Kidney epithelial cell (primary cell): ENCODE measurements around the gene RET. TPM values are rescaled to one million over a fixed set of nuclear protein-coding genes. Genes with fewer than 3 reads are reported as not detected.

Experiments used
- DNase-seq: peaks from one replicate; pipeline ENCODE4 v3.0.0-alpha.2; 2010; ENCODE audit warnings: low read depth
- H3K27me3 ChIP-seq: 2 replicates; pipeline ENCODE4 v1.6.0; 2011; ENCODE audit warnings: low read length; ENCODE audit not compliant: control insufficient read depth, insufficient read depth
- H3K36me3 ChIP-seq: 2 replicates; pipeline ENCODE4 v1.5.1; 2011; ENCODE audit warnings: low read length; ENCODE audit not compliant: control insufficient read depth, insufficient read depth
- H3K4me3 ChIP-seq: 2 replicates; pipeline ENCODE4 v1.5.1; 2011; ENCODE audit warnings: low read depth, mild to moderate bottlenecking, control low read depth, low read length
- CTCF ChIP-seq: IDR thresholded peaks from 2 replicates; pipeline ENCODE4 v1.5.1; 2011; ENCODE audit warnings: mild to moderate bottlenecking, moderate library complexity, low read length, control low read depth, inconsistent platforms; ENCODE audit not compliant: insufficient read depth, poor library complexity, severe bottlenecking
- total RNA-seq: library from RNA; depleted of rRNA; stranded (reverse); fragments of >200 nt; gene quantifications from 2 replicates; pipeline ENCODE4 v1.2.3, GENCODE V29; 2015

RET gene
- total RNA-seq, 1 donor from 2014 or later, result 3.7 TPM

- Histone ChIP-seq H3K4me3 (no peak overlapping the region), H3K27me3 (no peaks in the 10 kb centered on the region), H3K36me3 (no peaks in the 10 kb centered on the region)
- no peak for TF ChIP-seq CTCF
- DNase-seq, result no peak
Measured at GRCh38 chr10:43043773-43044447, 33.0 kb upstream of the RET start.

- Histone ChIP-seq H3K36me3 (no peaks in the 10 kb centered on the region), H3K27me3 (no peaks in the 10 kb centered on the region), H3K4me3 (no peak overlapping the region)
- no peak for DNase-seq
- no peak for TF ChIP-seq CTCF
Measured at GRCh38 chr10:43044448-43044921, 32.4 kb upstream of the RET start.

GRCh38 chr10:43044961-43045621 lies 31.8 kb upstream of the RET start:
- DNase-seq, result no peak
- Histone ChIP-seq H3K36me3 (no peaks in the 10 kb centered on the region), H3K27me3 (no peaks in the 10 kb centered on the region), H3K4me3 (no peak overlapping the region)
- TF ChIP-seq CTCF, result no peak

- TF ChIP-seq CTCF, result no peak
- DNase-seq, result no peak
- Histone ChIP-seq H3K36me3 (no peaks in the 10 kb centered on the region), H3K4me3 (no peak overlapping the region), H3K27me3 (no peaks in the 10 kb centered on the region)
Measured at GRCh38 chr10:43045631-43046287, 31.1 kb upstream of the RET start.

- Histone ChIP-seq H3K4me3 (no peak overlapping the region), H3K36me3 (no peaks in the 10 kb centered on the region), H3K27me3 (no peaks in the 10 kb centered on the region)
- TF ChIP-seq CTCF, result no peak
- DNase-seq, result no peak
Measured at GRCh38 chr10:43046288-43046991, 30.4 kb upstream of the RET start.
